ENCODE results near the gene AVPI1. TPM values are rescaled to one million over a fixed set of nuclear protein-coding genes. Genes with fewer than 3 reads are reported as not detected.
A peak's percentile ranks its signal among the peaks of the same experiment; 100 is the strongest.

Gene AVPI1
- total and polyA plus RNA-seq, 3 experiments from 2014 or later, result 2.3 to 3.1 (median 2.3) TPM

GRCh38 chr10:97673736-97674525, 13.1 kb downstream of the AVPI1 start:
- no peaks in the 10 kb centered on the region for H3K9me3 Mint-ChIP-seq
- Histone ChIP-seq H3K9me3 (ENCODE audit: low read length) (no peaks in the 10 kb centered on the region), H3K27me3 (ENCODE audit: insufficient read depth, low read length, poor library complexity, severe bottlenecking) (no peaks in the 10 kb centered on the region), H3K27ac (ENCODE audit: low read depth, low read length) (no peak overlapping the region), H3K36me3 (ENCODE audit: insufficient read depth, low read length) (peaks cover 15% of the 10 kb centered on the region), H3K4me3 (ENCODE audit: low read length) (no peak overlapping the region), H3K4me1 (ENCODE audit: insufficient read depth, low read length) (no peaks in the 10 kb centered on the region)
- H3K4me3 Mint-ChIP-seq, result peak overlapping the region in 1 of 7 donors; percentile 18
- peaks cover 4 to 61% (median 7%) of the 10 kb centered on the region in 3 donors for H3K36me3 Mint-ChIP-seq
- no peak for DNase-seq
- POLR2A ChIA-PET, result no interaction called here
- CTCF ChIA-PET, result interaction anchor here (1.3 to 7.4 kb wide), 2 partner anchors 28 to 59 kb away, joined by 4 to 119 read pairs; partner anchors contain the start of gene ZFYVE27
- no peaks in the 10 kb centered on the region for H3K4me1 Mint-ChIP-seq
- H3K27ac Mint-ChIP-seq, result no peak overlapping the region
- H3K27me3 Mint-ChIP-seq, result no peaks in the 10 kb centered on the region

GRCh38 chr10:97669571-97669970, 17.5 kb downstream of the AVPI1 start:
- peak overlapping the region in 4 of 8 donors; percentile 7 to 67 (median 42) for H3K27ac Mint-ChIP-seq
- H3K27ac ChIP-seq (ENCODE audit: low read depth, low read length), result no peak overlapping the region
- H3K4me3 ChIP-seq (ENCODE audit: low read length), result no peak overlapping the region
- peaks cover 25% of the 10 kb centered on the region for H3K36me3 ChIP-seq (ENCODE audit: insufficient read depth, low read length)
- ChIA-PET POLR2A (interaction anchor here (1.0 to 1.5 kb wide), 2 partner anchors 17 to 36 kb away, joined by 3 to 4 read pairs; partner anchors contain the start of gene AVPI1), CTCF (interaction anchor here (1.0 to 2.2 kb wide), 2 partner anchors 8 to 63 kb away, joined by 4 to 6 read pairs; no protein-coding TSS in a partner anchor)
- H3K9me3 Mint-ChIP-seq, result no peaks in the 10 kb centered on the region
- no peaks in the 10 kb centered on the region for H3K27me3 Mint-ChIP-seq
- DNase-seq, result no peak
- no peaks in the 10 kb centered on the region for H3K4me1 ChIP-seq (ENCODE audit: insufficient read depth, low read length)
- peaks cover 14 to 68% (median 16%) of the 10 kb centered on the region in 3 donors for H3K36me3 Mint-ChIP-seq
- H3K4me1 Mint-ChIP-seq, result peaks cover 0 to 12% (median 4%) of the 10 kb centered on the region in 3 donors
- H3K4me3 Mint-ChIP-seq, result no peak overlapping the region
- no peaks in the 10 kb centered on the region for H3K9me3 ChIP-seq (ENCODE audit: low read length)
- no peaks in the 10 kb centered on the region for H3K27me3 ChIP-seq (ENCODE audit: insufficient read depth, low read length, poor library complexity, severe bottlenecking)

GRCh38 chr10:97667463-97667862, 19.6 kb downstream of the AVPI1 start:
- H3K36me3 ChIP-seq (ENCODE audit: insufficient read depth, low read length), result peaks cover 12% of the 10 kb centered on the region

GRCh38 chr10:97666992-97667391, 20.0 kb downstream of the AVPI1 start:
- no peaks in the 10 kb centered on the region for H3K27me3 Mint-ChIP-seq
- Histone ChIP-seq H3K9me3 (ENCODE audit: low read length) (no peaks in the 10 kb centered on the region), H3K27me3 (ENCODE audit: insufficient read depth, low read length, poor library complexity, severe bottlenecking) (no peaks in the 10 kb centered on the region), H3K4me3 (ENCODE audit: low read length) (no peak overlapping the region), H3K36me3 (ENCODE audit: insufficient read depth, low read length) (peaks cover 12% of the 10 kb centered on the region), H3K4me1 (ENCODE audit: insufficient read depth, low read length) (no peaks in the 10 kb centered on the region), H3K27ac (ENCODE audit: low read depth, low read length) (no peak overlapping the region)
- H3K4me3 Mint-ChIP-seq, result no peak overlapping the region
- peaks cover 10 to 70% (median 25%) of the 10 kb centered on the region in 3 donors for H3K36me3 Mint-ChIP-seq
- no peaks in the 10 kb centered on the region for H3K9me3 Mint-ChIP-seq
- CTCF ChIA-PET, result no interaction called here
- no peak for DNase-seq
- H3K27ac Mint-ChIP-seq, result no peak overlapping the region
- H3K4me1 Mint-ChIP-seq, result peaks cover 0 to 12% (median 4%) of the 10 kb centered on the region in 3 donors
- POLR2A ChIA-PET, result no interaction called here

More at GRCh38 chr10:97667463-97667862, 19.6 kb downstream of the AVPI1 start:
- Histone ChIP-seq H3K9me3 (ENCODE audit: low read length) (no peaks in the 10 kb centered on the region), H3K27ac (ENCODE audit: low read depth, low read length) (no peak overlapping the region), H3K4me3 (ENCODE audit: low read length) (no peak overlapping the region), H3K4me1 (ENCODE audit: insufficient read depth, low read length) (no peaks in the 10 kb centered on the region), H3K27me3 (ENCODE audit: insufficient read depth, low read length, poor library complexity, severe bottlenecking) (no peaks in the 10 kb centered on the region)
- no peak for DNase-seq
- Mint-ChIP-seq H3K27ac (peak overlapping the region in 3 of 8 donors; percentile 0 to 78 (median 76)), H3K4me1 (peaks cover 0 to 12% (median 4%) of the 10 kb centered on the region in 3 donors), H3K36me3 (peaks cover 10 to 69% (median 25%) of the 10 kb centered on the region in 3 donors), H3K4me3 (no peak overlapping the region), H3K9me3 (no peaks in the 10 kb centered on the region), H3K27me3 (no peaks in the 10 kb centered on the region)
- ChIA-PET CTCF (interaction anchor here (0.6 to 2.2 kb wide), 3 partner anchors 10 to 41 kb away, joined by 3 to 6 read pairs (median 6); no protein-coding TSS in a partner anchor), POLR2A (no interaction called here)

- Mint-ChIP-seq H3K27ac (no peak overlapping the region), H3K4me1 (peaks cover 0 to 12% (median 4%) of the 10 kb centered on the region in 3 donors), H3K9me3 (no peaks in the 10 kb centered on the region), H3K4me3 (no peak overlapping the region), H3K36me3 (peaks cover 10 to 70% (median 29%) of the 10 kb centered on the region in 3 donors), H3K27me3 (no peaks in the 10 kb centered on the region)
- Histone ChIP-seq H3K27me3 (ENCODE audit: insufficient read depth, low read length, poor library complexity, severe bottlenecking) (no peaks in the 10 kb centered on the region), H3K4me3 (ENCODE audit: low read length) (no peak overlapping the region), H3K9me3 (ENCODE audit: low read length) (no peaks in the 10 kb centered on the region), H3K36me3 (ENCODE audit: insufficient read depth, low read length) (peaks cover 12% of the 10 kb centered on the region), H3K4me1 (ENCODE audit: insufficient read depth, low read length) (no peaks in the 10 kb centered on the region), H3K27ac (ENCODE audit: low read depth, low read length) (peak overlapping the region; percentile 13)
- ChIA-PET POLR2A (no interaction called here), CTCF (no interaction called here)
- DNase-seq, result no peak
Observed at GRCh38 chr10:97664282-97664850, 22.7 kb downstream of the AVPI1 start.

- H3K4me3 ChIP-seq (ENCODE audit: low read length), result no peak overlapping the region
- no peaks in the 10 kb centered on the region for H3K4me1 Mint-ChIP-seq
- peaks cover 13% of the 10 kb centered on the region for H3K36me3 ChIP-seq (ENCODE audit: insufficient read depth, low read length)
- H3K4me3 Mint-ChIP-seq, result no peak overlapping the region
- no peaks in the 10 kb centered on the region for H3K9me3 Mint-ChIP-seq
- no peaks in the 10 kb centered on the region for H3K4me1 ChIP-seq (ENCODE audit: insufficient read depth, low read length)
- DNase-seq, result no peak
- CTCF ChIA-PET, result interaction anchor here (0.7 kb wide), 1 partner anchor 160 kb away, joined by 3 read pairs; no protein-coding TSS in a partner anchor
- no peaks in the 10 kb centered on the region for H3K9me3 ChIP-seq (ENCODE audit: low read length)
- H3K27ac Mint-ChIP-seq, result peak overlapping the region in 1 of 8 donors; percentile 19
- H3K27ac ChIP-seq (ENCODE audit: low read depth, low read length), result no peak overlapping the region
- peaks cover 6 to 70% (median 29%) of the 10 kb centered on the region in 3 donors for H3K36me3 Mint-ChIP-seq
- no peaks in the 10 kb centered on the region for H3K27me3 Mint-ChIP-seq
- POLR2A ChIA-PET, result no interaction called here
- H3K27me3 ChIP-seq (ENCODE audit: insufficient read depth, low read length, poor library complexity, severe bottlenecking), result no peaks in the 10 kb centered on the region
Observed at GRCh38 chr10:97659589-97659988, 27.5 kb downstream of the AVPI1 start.

GRCh38 chr10:97656777-97657176, 30.3 kb downstream of the AVPI1 start:
- no peaks in the 10 kb centered on the region for H3K27me3 Mint-ChIP-seq
- H3K4me3 Mint-ChIP-seq, result no peak overlapping the region
- no peaks in the 10 kb centered on the region for H3K4me1 Mint-ChIP-seq
- H3K9me3 Mint-ChIP-seq, result no peaks in the 10 kb centered on the region
- H3K27ac Mint-ChIP-seq, result no peak overlapping the region
- ChIA-PET CTCF (no interaction called here), POLR2A (no interaction called here)
- Histone ChIP-seq H3K27ac (ENCODE audit: low read depth, low read length) (no peak overlapping the region), H3K4me3 (ENCODE audit: low read length) (no peak overlapping the region), H3K36me3 (ENCODE audit: insufficient read depth, low read length) (peaks cover 20% of the 10 kb centered on the region), H3K27me3 (ENCODE audit: insufficient read depth, low read length, poor library complexity, severe bottlenecking) (no peaks in the 10 kb centered on the region), H3K4me1 (ENCODE audit: insufficient read depth, low read length) (no peaks in the 10 kb centered on the region), H3K9me3 (ENCODE audit: low read length) (no peaks in the 10 kb centered on the region)
- DNase-seq, result no peak
- peaks cover 16 to 70% (median 22%) of the 10 kb centered on the region in 3 donors for H3K36me3 Mint-ChIP-seq

- H3K4me3 Mint-ChIP-seq, result no peak overlapping the region
- no peak for DNase-seq
- Histone ChIP-seq H3K27ac (ENCODE audit: low read depth, low read length) (no peak overlapping the region), H3K36me3 (ENCODE audit: insufficient read depth, low read length) (peaks cover 27% of the 10 kb centered on the region), H3K4me1 (ENCODE audit: insufficient read depth, low read length) (peaks cover 13% of the 10 kb centered on the region), H3K4me3 (ENCODE audit: low read length) (no peak overlapping the region), H3K9me3 (ENCODE audit: low read length) (no peaks in the 10 kb centered on the region), H3K27me3 (ENCODE audit: insufficient read depth, low read length, poor library complexity, severe bottlenecking) (no peaks in the 10 kb centered on the region)
- peak overlapping the region in 2 of 8 donors; percentile 27 to 39 for H3K27ac Mint-ChIP-seq
- CTCF ChIA-PET, result no interaction called here
- peaks cover 18 to 28% (median 19%) of the 10 kb centered on the region in 3 donors for H3K4me1 Mint-ChIP-seq
- H3K36me3 Mint-ChIP-seq, result peaks cover 16 to 60% (median 20%) of the 10 kb centered on the region in 3 donors
- no peaks in the 10 kb centered on the region for H3K27me3 Mint-ChIP-seq
- no peaks in the 10 kb centered on the region for H3K9me3 Mint-ChIP-seq
- POLR2A ChIA-PET, result no interaction called here
Observed at GRCh38 chr10:97651773-97652172, 35.3 kb downstream of the AVPI1 start.

Measured in CD8-positive, alpha-beta memory T cell (primary cell).